ENCODE measurements around the gene ZC3H7A. TPM values are rescaled to one million over a fixed set of nuclear protein-coding genes. Genes with fewer than 3 reads are reported as not detected.

ZC3H7A gene
- total RNA-seq, 1 donor from 2014 or later: 25.6 TPM

GRCh38 chr16:11784038-11784369, 13.1 kb downstream of the ZC3H7A start:
- intact Hi-C loops (cut with micrococcal nuclease): no loop called here
- Histone ChIP-seq H3K4me1 (peaks cover 60% of the 10 kb centered on the region), H3K27me3 (ENCODE audit: low read depth) (no peaks in the 10 kb centered on the region), H3K36me3 (peaks cover 11% of the 10 kb centered on the region), H3K4me3 (peak overlapping the region; percentile 48), H3K27ac (replicated peaks) (peak overlapping the region; percentile 92), H3K9me3 (replicated peaks) (no peaks in the 10 kb centered on the region)
- DNase-seq: no peak
- TF ChIP-seq, protein P1, sequence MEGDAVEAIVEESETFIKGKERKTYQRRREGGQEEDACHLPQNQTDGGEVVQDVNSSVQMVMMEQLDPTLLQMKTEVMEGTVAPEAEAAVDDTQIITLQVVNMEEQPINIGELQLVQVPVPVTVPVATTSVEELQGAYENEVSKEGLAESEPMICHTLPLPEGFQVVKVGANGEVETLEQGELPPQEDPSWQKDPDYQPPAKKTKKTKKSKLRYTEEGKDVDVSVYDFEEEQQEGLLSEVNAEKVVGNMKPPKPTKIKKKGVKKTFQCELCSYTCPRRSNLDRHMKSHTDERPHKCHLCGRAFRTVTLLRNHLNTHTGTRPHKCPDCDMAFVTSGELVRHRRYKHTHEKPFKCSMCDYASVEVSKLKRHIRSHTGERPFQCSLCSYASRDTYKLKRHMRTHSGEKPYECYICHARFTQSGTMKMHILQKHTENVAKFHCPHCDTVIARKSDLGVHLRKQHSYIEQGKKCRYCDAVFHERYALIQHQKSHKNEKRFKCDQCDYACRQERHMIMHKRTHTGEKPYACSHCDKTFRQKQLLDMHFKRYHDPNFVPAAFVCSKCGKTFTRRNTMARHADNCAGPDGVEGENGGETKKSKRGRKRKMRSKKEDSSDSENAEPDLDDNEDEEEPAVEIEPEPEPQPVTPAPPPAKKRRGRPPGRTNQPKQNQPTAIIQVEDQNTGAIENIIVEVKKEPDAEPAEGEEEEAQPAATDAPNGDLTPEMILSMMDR (IDR thresholded peaks at IDR 0.05; ENCODE audit: borderline replicate concordance): no peak

DNA sequence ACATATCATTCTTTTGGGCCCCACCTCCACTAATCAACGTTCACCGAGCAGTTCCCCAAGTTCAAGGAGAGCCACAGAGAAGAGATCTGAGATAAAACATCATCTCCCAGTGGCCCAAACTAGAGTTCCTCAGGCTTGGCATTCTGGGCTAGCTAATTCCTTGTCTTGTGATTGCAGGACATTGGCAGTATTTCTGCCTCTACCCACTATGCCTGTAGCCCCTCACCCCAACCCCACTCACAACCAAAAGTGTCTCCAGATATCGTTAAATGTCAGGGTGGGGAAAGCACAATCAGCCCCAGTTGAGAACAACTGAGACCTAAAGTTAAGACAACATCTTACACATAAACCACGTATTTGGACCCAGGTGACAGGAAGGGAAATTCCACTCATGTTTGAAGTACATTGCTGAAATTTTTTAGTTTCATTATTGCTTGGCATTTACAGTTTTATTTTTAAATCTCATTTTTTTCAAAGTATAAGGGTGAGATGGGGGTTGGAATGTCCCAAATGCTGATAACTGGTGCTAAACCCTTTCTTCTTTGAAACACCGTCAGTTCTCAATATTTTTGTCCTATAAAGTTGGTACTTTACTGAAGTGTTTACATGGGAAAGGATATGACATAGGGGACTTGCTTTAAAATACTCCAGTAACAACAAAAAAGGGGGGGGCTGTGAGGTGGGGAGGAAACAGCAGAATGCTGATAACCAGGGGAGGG, 13.6 kb downstream of the ZC3H7A start:
- H3K9me3 ChIP-seq (replicated peaks): no peaks in the 10 kb centered on the region
- H3K27me3 ChIP-seq (ENCODE audit: low read depth): no peaks in the 10 kb centered on the region
- no peak for DNase-seq
- peaks cover 17% of the 10 kb centered on the region for H3K36me3 ChIP-seq
- intact Hi-C loops (cut with micrococcal nuclease): no loop called here
- H3K4me3 ChIP-seq: peak overlapping the region; percentile 48
- TF ChIP-seq, protein P1 (IDR thresholded peaks at IDR 0.05; ENCODE audit: borderline replicate concordance): no peak
- H3K27ac ChIP-seq (replicated peaks): peak overlapping the region; percentile 92
- peaks cover 57% of the 10 kb centered on the region for H3K4me1 ChIP-seq

GRCh38 chr16:11781773-11782172, 15.3 kb downstream of the ZC3H7A start:
- TF ChIP-seq, protein P1 (IDR thresholded peaks at IDR 0.05; ENCODE audit: borderline replicate concordance): no peak
- H3K27me3 ChIP-seq (ENCODE audit: low read depth): no peaks in the 10 kb centered on the region
- peak overlapping the region; percentile 48 for H3K4me3 ChIP-seq
- H3K4me1 ChIP-seq: peaks cover 49% of the 10 kb centered on the region
- no peak for DNase-seq
- no peaks in the 10 kb centered on the region for H3K9me3 ChIP-seq (replicated peaks)
- peaks cover 34% of the 10 kb centered on the region for H3K36me3 ChIP-seq
- peak overlapping the region; percentile 92 for H3K27ac ChIP-seq (replicated peaks)
- intact Hi-C loops (cut with micrococcal nuclease): no loop called here

- peak overlapping the region; percentile 92 for H3K27ac ChIP-seq (replicated peaks)
- peaks cover 40% of the 10 kb centered on the region for H3K36me3 ChIP-seq
- no peak overlapping the region for H3K4me3 ChIP-seq
- TF ChIP-seq, protein P1 (IDR thresholded peaks at IDR 0.05; ENCODE audit: borderline replicate concordance): no peak
- H3K9me3 ChIP-seq (replicated peaks): no peaks in the 10 kb centered on the region
- peaks cover 49% of the 10 kb centered on the region for H3K4me1 ChIP-seq
- DNase-seq: no peak
- intact Hi-C loops (cut with micrococcal nuclease): no loop called here
- H3K27me3 ChIP-seq (ENCODE audit: low read depth): no peaks in the 10 kb centered on the region
Observed at GRCh38 chr16:11780991-11781680, 15.9 kb downstream of the ZC3H7A start.

DNA sequence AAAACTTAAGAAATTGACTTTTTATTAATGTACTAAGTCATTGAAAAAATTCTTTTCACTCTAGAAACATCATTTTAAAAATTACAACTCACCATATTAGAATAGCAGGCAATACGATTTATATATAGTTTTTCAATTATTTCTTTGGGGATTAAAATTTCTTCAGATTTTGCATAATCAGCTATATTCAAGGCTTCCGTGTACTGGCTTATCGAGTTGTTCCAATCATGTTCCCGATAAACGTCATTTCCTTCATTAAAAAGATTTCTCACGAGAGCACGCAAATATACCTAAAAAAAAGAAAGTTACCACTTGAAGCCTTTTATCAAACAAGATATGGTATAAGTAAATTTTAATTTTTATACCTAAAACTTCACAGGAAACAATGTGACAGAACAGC, 18.0 kb downstream of the ZC3H7A start:
- DNase-seq: no peak
- Histone ChIP-seq H3K4me1 (peaks cover 37% of the 10 kb centered on the region), H3K9me3 (replicated peaks) (no peaks in the 10 kb centered on the region), H3K4me3 (no peak overlapping the region), H3K27me3 (ENCODE audit: low read depth) (no peaks in the 10 kb centered on the region), H3K27ac (replicated peaks) (no peak overlapping the region), H3K36me3 (peaks cover 61% of the 10 kb centered on the region)
- TF ChIP-seq, protein P1 (IDR thresholded peaks at IDR 0.05; ENCODE audit: borderline replicate concordance): no peak
- intact Hi-C loops (cut with micrococcal nuclease): no loop called here
